NT2/D1 (cell line): ENCODE results near the gene MMP2.

Experiments
- YY1 ChIP-seq: IDR thresholded peaks from 2 replicates; pipeline ENCODE4 v1.6.1; 2011; ENCODE audit not compliant: insufficient read length, insufficient read depth
- ZNF274 ChIP-seq: IDR thresholded peaks from 2 replicates; pipeline ENCODE4 v1.6.1; 2011; ENCODE audit warnings: mild to moderate bottlenecking, low read depth, low read length

DNA sequence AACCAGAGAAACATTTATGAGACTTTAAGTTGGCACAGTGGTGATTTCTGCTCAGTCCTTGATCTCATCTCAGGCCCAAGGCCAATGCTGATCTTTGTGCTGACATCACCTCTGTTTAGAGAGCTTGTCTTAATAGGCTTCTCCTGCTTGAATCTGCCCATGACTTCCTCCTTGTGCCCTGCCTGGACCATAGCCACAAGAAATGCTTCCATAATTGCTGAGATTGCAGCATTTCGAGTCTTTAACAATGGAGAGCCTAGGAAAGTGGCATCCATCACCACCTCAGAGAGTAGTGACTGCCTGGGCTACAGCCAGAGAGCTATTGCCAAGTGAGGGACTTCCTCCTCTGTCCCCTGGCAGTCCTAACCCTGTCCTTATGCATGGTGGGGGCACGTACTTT lies 25.1 kb upstream of the MMP2 start:
- TF ChIP-seq YY1 (no peak), ZNF274 (no peak)
